K562 (cell line): ENCODE data around the gene KBTBD12. TPM values are rescaled to one million over a fixed set of nuclear protein-coding genes. Genes with fewer than 3 reads are reported as not detected.

Experiments used
- BRCA1 ChIP-seq, 2 experiments: fragments of 450-650 bp in 1 of 2; sonication (generic) in 1 of 2; formaldehyde crosslinking in 1 of 2; IDR thresholded peaks; 2 replicates each; pipeline versions ENCODE4 v1.5.0 to v1.6.1; 2017 to 2020; ENCODE audit warnings: mild to moderate bottlenecking in 1 of 2, missing genetic modification reagents in 1 of 2
- BRF2 ChIP-seq: IDR thresholded peaks from 3 replicates; pipeline ENCODE4 v1.6.1; 2011; ENCODE audit warnings: borderline replicate concordance, mild to moderate bottlenecking; ENCODE audit not compliant: insufficient read length, insufficient read depth
- DLX4 ChIP-seq: fragments of 250-450 bp; sonication (Bioruptor Pico); IDR thresholded peaks from 2 replicates; pipeline ENCODE4 v1.6.1; 2021; ENCODE audit warnings: mild to moderate bottlenecking
- MCM3 ChIP-seq: fragments of 450-650 bp; IDR thresholded peaks from 2 replicates; pipeline ENCODE4 v1.6.1; 2016
- MYC ChIP-seq, 2 experiments: fragments of 250-450 bp in 1 of 2; sonication (Bioruptor Pico) in 1 of 2; IDR thresholded peaks; 2 replicates each; pipeline versions ENCODE4 v1.5.1 to v1.6.1; 2012 to 2021; ENCODE audit warnings: low read depth in 2 of 2, borderline replicate concordance in 1 of 2, improper control_type of control experiment in 1 of 2, low read length in 1 of 2, mild to moderate bottlenecking in 1 of 2, moderate library complexity in 1 of 2
- NCOR1 ChIP-seq: fragments of 450-650 bp; IDR thresholded peaks from 2 replicates; pipeline ENCODE4 v1.6.1; 2016; ENCODE audit warnings: mild to moderate bottlenecking, moderate library complexity
- POLR2G ChIP-seq: fragments of 200-400 bp; formaldehyde crosslinking; IDR thresholded peaks from 2 replicates; pipeline ENCODE4 v1.6.1; 2017; ENCODE audit warnings: low read depth, mild to moderate bottlenecking, antibody characterized with exemption, low read length, moderate library complexity
- POLR2H ChIP-seq: IDR thresholded peaks from 2 replicates; pipeline ENCODE4 v1.6.1; 2016; ENCODE audit warnings: missing genetic modification characterization, low read depth, mild to moderate bottlenecking, control low read depth, missing compliant biosample characterization, moderate library complexity
- SIX5 ChIP-seq, 2 experiments: IDR thresholded peaks; 2 replicates each; pipeline ENCODE4 v1.6.1; 2011; ENCODE audit warnings: low read length in 2 of 2, borderline replicate concordance in 1 of 2, low read depth in 1 of 2, mild to moderate bottlenecking in 1 of 2, moderate library complexity in 1 of 2; ENCODE audit not compliant: insufficient read depth in 1 of 2
- TCF3 ChIP-seq: sonication (generic); formaldehyde crosslinking; IDR thresholded peaks from 2 replicates; pipeline ENCODE4 v1.4.0; 2020; ENCODE audit warnings: mild to moderate bottlenecking, missing genetic modification reagents
- ZC3H11A ChIP-seq: IDR thresholded peaks from 2 replicates; pipeline ENCODE4 v1.6.1; 2012; ENCODE audit warnings: low read depth, low read length, improper control_type of control experiment
- ZNF165 ChIP-seq: fragments of 250-450 bp; sonication (Bioruptor Pico); IDR thresholded peaks from 2 replicates; pipeline ENCODE4 v1.4.0; 2020; ENCODE audit warnings: borderline replicate concordance
- ZNF584 ChIP-seq: fragments of 200-800 bp; sonication (Bioruptor generic); IDR thresholded peaks from 2 replicates; pipeline ENCODE4 v1.6.1; 2016; ENCODE audit warnings: low read depth, mild to moderate bottlenecking, missing genetic modification characterization, missing compliant biosample characterization
- polyA plus RNA-seq, 8 experiments: library from polyadenylated mRNA; depleted of rRNA in 4 of 8; stranded (reverse) in 5 of 8; unstranded in 3 of 8; fragments of >200 nt; fragmentation: Nextera tagmentation in 2 of 8; fragmentation: Illumina TruSeq in 1 of 8; extraction: Ambion mirVana in 2 of 8; extraction: Trizol in 1 of 8; gene quantifications; 2 replicates each; pipeline versions ENCODE4 v1.2.1 to v1.2.3, GENCODE V29; 2011 to 2014; ENCODE audit warnings: inconsistent platforms in 1 of 8, missing spikeins in 1 of 8
- total RNA-seq, 7 experiments: library from RNA; depleted of rRNA in 6 of 7; stranded (reverse); fragments of >200 nt in 6 of 7; fragmentation: Illumina TruSeq in 2 of 7; extraction: Trizol in 2 of 7; gene quantifications; 2 replicates each; pipeline versions ENCODE4 v1.2.1 to v1.2.3, GENCODE V29; 2011 to 2021; ENCODE audit warnings: low replicate concordance in 1 of 7
- TF ChIP-seq, protein P1 (sequence below): fragments of 250-450 bp; sonication (Bioruptor Pico); IDR thresholded peaks from 2 replicates; pipeline ENCODE4 v1.5.0; 2022; ENCODE audit warnings: mild to moderate bottlenecking
- TF ChIP-seq, protein P2 (sequence below): sonication (generic); formaldehyde crosslinking; IDR thresholded peaks from 2 replicates; pipeline ENCODE4 v1.8.1; 2023; ENCODE audit warnings: missing genetic modification reagents, mild to moderate bottlenecking, borderline replicate concordance
- TF ChIP-seq, protein P3 (sequence below): IDR thresholded peaks from 2 replicates; pipeline ENCODE4 v1.6.1; 2011; ENCODE audit not compliant: insufficient read length; ENCODE audit errors: extremely low read depth

The KBTBD12 gene
- total and polyA plus RNA-seq, 9 of the 15 experiments (the other 6 are each of a cell fraction or from before 2014, with no cell fraction given): not detected

DNA sequence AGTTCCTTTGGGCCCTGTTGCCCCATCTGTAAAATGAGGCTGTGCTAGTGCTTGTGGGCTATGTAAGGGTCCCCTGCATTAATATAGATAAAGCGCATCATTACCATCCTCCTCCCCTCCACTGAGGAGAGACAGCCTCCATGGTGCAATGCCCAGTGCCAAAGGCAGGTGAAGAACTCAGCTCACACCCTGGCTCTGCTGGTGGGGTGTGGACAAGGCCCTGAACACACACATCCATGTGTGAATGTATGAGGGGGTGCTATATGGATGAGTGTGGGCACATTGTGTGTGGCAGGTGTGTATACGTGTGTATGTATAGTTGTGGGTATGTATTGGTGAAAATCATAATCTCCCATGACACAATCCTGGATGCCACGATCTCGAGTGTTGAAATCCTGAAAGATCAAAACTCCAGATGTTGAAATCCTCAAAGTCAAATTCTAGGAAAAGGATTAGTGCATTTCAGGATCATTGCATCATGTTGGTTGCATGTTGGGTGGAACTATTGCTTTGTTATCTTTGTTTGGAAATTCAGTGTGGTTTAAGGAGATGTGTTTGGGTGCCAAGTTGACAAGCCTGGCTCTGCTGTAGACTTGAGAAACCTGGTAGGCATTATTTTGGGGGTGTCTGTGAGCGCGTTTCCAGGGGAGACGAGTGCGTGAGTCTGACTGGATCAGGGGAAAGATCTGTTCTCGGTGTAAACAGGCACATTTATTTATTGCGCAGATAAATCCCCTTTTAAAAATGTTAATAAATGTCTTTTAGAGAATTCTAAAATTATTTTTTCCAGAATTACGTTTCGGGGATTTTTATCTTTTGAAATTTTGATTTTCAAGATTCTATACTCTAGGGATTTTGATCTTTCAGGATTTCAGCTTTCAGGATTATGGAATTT is 95.2 kb downstream of the KBTBD12 start (continued):
- peak; percentile 80 for TF ChIP-seq MYC (IDR thresholded peaks at IDR 0.05; ENCODE audit: low read depth, low read length)
- TF ChIP-seq MYC (CRISPR knock-in tag; IDR thresholded peaks at IDR 0.05; ENCODE audit: borderline replicate concordance, low read depth): no peak
- TF ChIP-seq, protein P1, sequence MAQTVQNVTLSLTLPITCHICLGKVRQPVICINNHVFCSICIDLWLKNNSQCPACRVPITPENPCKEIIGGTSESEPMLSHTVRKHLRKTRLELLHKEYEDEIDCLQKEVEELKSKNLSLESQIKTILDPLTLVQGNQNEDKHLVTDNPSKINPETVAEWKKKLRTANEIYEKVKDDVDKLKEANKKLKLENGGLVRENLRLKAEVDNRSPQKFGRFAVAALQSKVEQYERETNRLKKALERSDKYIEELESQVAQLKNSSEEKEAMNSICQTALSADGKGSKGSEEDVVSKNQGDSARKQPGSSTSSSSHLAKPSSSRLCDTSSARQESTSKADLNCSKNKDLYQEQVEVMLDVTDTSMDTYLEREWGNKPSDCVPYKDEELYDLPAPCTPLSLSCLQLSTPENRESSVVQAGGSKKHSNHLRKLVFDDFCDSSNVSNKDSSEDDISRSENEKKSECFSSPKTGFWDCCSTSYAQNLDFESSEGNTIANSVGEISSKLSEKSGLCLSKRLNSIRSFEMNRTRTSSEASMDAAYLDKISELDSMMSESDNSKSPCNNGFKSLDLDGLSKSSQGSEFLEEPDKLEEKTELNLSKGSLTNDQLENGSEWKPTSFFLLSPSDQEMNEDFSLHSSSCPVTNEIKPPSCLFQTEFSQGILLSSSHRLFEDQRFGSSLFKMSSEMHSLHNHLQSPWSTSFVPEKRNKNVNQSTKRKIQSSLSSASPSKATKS (CRISPR knock-in tag): no peak
- TF ChIP-seq MCM3: no peak
- TF ChIP-seq, protein P2, sequence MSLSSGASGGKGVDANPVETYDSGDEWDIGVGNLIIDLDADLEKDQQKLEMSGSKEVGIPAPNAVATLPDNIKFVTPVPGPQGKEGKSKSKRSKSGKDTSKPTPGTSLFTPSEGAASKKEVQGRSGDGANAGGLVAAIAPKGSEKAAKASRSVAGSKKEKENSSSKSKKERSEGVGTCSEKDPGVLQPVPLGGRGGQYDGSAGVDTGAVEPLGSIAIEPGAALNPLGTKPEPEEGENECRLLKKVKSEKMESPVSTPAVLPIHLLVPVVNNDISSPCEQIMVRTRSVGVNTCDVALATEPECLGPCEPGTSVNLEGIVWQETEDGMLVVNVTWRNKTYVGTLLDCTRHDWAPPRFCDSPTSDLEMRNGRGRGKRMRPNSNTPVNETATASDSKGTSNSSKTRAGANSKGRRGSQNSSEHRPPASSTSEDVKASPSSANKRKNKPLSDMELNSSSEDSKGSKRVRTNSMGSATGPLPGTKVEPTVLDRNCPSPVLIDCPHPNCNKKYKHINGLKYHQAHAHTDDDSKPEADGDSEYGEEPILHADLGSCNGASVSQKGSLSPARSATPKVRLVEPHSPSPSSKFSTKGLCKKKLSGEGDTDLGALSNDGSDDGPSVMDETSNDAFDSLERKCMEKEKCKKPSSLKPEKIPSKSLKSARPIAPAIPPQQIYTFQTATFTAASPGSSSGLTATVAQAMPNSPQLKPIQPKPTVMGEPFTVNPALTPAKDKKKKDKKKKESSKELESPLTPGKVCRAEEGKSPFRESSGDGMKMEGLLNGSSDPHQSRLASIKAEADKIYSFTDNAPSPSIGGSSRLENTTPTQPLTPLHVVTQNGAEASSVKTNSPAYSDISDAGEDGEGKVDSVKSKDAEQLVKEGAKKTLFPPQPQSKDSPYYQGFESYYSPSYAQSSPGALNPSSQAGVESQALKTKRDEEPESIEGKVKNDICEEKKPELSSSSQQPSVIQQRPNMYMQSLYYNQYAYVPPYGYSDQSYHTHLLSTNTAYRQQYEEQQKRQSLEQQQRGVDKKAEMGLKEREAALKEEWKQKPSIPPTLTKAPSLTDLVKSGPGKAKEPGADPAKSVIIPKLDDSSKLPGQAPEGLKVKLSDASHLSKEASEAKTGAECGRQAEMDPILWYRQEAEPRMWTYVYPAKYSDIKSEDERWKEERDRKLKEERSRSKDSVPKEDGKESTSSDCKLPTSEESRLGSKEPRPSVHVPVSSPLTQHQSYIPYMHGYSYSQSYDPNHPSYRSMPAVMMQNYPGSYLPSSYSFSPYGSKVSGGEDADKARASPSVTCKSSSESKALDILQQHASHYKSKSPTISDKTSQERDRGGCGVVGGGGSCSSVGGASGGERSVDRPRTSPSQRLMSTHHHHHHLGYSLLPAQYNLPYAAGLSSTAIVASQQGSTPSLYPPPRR: no peak
- peak; percentile 88 for TF ChIP-seq POLR2H (tag)
- TF ChIP-seq BRCA1 (IDR thresholded peaks at IDR 0.05): no peak
- TF ChIP-seq BRCA1 (CRISPR knock-in tag; IDR thresholded peaks at IDR 0.05): no peak
- TF ChIP-seq POLR2G: no peak
- no peak for TF ChIP-seq DLX4 (CRISPR knock-in tag)
- no peak for TF ChIP-seq SIX5 (IDR thresholded peaks at IDR 0.05; ENCODE audit: borderline replicate concordance in 1 of 2, insufficient read depth in 1 of 2, low read depth in 1 of 2, low read length in 2 of 2)
- no peak for TF ChIP-seq BRF2
- TF ChIP-seq, protein P3, sequence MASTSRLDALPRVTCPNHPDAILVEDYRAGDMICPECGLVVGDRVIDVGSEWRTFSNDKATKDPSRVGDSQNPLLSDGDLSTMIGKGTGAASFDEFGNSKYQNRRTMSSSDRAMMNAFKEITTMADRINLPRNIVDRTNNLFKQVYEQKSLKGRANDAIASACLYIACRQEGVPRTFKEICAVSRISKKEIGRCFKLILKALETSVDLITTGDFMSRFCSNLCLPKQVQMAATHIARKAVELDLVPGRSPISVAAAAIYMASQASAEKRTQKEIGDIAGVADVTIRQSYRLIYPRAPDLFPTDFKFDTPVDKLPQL: no peak
- TF ChIP-seq NCOR1: no peak
- TF ChIP-seq TCF3 (CRISPR knock-in tag): peak; percentile 42; the same call in 1 of the 2 replicates
- TF ChIP-seq ZC3H11A: no peak
- peak; percentile 20; the same call in 1 of the 2 replicates for TF ChIP-seq ZNF584
- no peak for TF ChIP-seq ZNF165 (CRISPR knock-in tag)
